SK-N-MC (cell line): ENCODE data around the gene CACNA1G.

ENCODE experiments used
- FOXP2 ChIP-seq: optimal IDR thresholded peaks from 2 replicates; pipeline ENCODE3; 2011; ENCODE audit warnings: mild to moderate bottlenecking, moderate library complexity; ENCODE audit not compliant: insufficient read depth; ENCODE audit errors: extremely low read length, control extremely low read depth
- POLR2AphosphoS5 ChIP-seq: IDR thresholded peaks from 2 replicates; pipeline ENCODE4 v1.6.1; 2012; ENCODE audit warnings: mild to moderate bottlenecking, low read depth, low read length, borderline replicate concordance

DNA sequence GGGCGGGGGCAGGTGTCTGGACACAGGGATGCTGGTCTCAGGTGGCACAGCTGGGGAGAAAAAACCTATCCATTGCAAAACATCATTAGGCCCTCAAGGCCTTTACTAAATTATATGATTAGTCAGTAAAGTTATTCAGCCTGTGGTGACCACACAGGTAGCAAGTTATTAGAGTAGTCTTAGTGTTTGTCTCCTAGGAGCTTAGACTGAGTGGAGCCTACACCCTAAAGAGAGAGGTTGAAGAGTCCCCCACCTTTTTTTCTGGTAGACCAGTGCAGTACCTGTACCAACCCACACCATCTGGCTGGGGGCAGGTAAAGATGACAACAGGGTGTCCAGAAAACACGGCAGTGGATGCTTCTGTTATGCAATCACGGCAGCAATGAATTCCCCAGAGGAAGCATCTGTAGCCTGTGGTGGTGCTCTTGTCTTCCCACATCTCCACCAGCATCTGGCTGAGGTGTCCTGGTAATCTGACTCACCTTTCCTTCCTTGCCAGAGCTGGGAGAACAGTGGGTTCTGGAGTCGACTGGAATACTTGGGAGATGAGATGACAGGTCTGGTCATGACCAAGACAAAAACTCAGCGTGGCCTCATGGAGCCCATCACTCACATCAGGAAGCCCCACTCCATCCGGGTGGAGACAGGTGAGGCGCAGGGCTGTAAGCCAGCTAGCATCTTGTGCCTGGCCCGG lies 41.2 kb upstream of the CACNA1G start:
- TF ChIP-seq POLR2AphosphoS5 = no peak
- no peak for TF ChIP-seq FOXP2
